HG02852 (cell line): ENCODE measurements around the gene CES5A.
"Not testable (repeated sequence)": the region's sequence is repeated elsewhere in the genome, so short reads cannot be mapped to it uniquely, and the experiment has no call there.

ENCODE experiments used
- ATAC-seq: cut with Tn5 transposase; IDR thresholded peaks from one replicate; pipeline ENCODE4 v1.9.1; 2021; ENCODE audit warnings: mild to moderate bottlenecking, moderate library complexity; ENCODE audit not compliant: unreplicated experiment

The CES5A gene

DNA sequence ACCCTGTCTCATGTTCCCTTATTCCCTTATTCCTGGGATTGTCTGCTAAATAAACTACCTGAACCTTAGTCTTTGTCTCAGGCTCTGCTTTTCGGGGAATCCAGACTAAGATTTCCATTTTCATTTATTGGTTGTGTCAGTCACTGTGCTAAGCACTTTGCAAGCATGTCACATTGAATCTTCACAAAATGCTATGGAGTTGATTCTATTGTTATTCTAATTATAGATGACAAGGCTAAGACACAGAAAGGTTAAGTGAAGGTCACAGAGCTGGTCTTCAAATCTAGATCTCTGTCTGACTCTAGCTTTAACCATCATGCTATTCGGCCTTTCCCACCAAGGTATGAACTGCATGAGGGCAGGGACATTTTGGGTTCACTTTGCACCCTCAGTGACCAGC is 13.4 kb upstream of the CES5A start:
- ATAC-seq = no peak

DNA sequence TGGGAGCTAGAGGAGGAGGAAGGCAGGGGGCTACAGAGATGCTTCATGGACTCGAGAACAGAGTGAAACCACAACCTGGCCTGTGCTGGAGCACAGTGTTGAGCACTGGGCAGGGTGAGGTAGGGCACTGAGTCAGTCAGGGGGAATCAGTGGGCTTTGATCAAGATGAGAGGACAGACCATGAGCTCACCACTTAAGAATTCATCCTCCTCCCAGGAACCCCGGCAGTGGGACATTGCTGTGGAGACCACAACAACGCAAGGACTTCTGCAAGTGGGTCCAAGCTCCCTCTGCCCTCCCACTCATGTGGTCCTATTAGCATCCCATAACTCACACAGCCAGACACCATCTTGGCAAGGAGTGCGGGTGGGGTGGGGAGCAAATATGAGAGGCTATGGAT is 1.7 kb upstream of the CES5A start:
- ATAC-seq = no peak

DNA sequence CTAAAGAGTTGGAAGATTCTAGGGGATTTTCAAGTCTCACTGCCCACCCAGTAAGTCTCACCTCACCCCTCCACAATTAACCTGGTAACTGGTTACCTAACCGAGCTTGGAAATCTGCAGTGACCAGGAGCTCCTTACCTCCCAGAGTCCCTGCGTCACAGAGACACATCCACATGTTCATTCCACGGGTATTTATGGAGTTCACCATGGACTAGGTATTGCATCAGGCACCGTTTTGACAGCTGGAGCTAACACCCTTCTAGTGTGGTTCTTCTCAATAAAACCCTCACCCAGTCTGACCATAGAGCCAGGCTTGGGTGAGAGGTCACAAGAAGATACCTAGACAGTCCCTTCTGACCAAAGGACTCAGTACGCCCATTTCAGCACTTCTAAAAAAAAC is 2.1 kb downstream of the CES5A start:
- ATAC-seq = no peak

DNA sequence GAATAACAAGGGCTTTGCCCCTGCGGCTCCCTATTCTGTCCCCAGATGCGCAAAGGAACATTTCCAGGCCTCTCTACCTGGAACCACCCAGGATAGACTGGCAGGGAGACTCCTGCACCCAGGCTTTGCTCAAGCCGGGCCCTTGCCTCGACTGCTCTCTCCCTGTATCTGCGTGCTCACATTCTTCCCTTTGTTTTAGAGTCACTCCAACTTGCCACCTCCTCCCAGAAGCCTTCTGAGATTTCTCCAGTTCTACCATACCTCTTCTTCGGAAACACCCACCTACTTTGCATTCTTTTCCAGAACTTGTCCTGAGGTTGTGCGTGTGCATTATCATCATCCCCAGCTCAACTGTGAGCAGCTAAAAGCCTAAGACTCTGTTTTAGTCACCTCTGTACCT is 3.0 kb downstream of the CES5A start:
- no peak for ATAC-seq

DNA sequence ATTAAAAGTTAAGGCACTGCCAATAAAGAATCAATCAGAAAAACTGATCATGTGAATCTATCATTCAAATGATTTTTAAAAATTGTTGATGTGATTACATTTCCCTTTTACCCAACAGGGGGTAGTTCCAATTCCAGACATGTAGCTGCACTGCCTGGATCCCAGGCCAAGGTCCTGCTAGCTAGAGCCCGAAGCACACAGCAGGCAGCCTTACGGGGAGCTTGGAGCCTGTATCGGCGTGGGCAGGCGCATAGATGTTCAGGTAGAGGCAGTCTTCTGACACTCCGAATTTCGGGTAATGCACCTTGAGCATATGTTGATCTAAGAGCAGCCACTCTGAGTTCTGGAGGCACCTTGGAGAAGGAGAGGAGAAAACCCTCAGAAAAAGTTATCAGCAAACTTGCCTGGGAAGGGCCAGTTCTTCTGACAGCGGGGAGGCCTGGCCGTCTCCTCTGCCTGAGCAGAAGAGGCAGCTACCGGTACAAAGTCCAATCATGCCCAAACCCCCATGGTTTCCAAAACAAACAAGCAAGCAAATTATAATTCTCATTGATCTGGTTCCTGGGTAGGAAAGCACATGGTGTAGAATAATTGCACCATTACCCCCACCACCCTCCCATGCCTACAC is 3.6 kb downstream of the CES5A start:
- no peak for ATAC-seq

DNA sequence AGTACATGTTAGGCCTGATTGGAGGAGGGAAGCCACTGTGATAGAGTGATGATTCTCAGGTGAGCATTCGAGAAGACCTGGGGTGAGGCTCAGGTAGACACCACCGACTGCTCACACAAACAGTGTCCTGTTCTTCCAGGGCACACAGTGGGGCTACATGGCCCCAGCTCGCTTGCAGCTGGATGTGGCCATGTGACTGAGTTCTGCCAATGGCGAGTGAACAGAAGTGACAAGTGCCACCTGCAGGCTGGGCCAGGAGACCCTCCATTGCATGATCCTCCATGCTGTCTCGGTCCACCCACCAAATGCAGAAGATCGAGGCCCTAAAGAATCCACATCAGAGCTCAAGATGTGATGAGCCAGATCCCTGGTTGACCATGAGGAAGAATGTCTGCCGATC is 6.2 kb downstream of the CES5A start:
- ATAC-seq = no peak

DNA sequence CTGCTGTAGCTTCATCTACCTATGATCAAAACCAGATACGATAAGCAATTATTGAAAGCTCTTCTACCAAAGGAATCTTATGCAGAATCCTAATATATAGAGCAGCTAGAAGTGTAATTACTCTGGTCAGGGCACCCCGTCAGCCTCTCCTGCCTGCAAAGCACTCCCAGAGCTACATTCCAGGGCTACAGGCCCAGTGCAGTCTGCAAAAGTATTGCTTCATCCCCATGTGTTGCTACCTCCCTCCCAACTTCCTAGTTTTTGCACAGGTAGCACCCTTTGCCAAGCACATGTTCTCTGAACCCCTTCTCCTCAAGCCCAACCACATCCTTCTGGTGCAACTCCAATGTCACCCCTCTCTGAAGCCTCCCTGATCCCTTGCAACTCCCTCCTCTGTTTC is 7.0 kb downstream of the CES5A start:
- no peak for ATAC-seq

DNA sequence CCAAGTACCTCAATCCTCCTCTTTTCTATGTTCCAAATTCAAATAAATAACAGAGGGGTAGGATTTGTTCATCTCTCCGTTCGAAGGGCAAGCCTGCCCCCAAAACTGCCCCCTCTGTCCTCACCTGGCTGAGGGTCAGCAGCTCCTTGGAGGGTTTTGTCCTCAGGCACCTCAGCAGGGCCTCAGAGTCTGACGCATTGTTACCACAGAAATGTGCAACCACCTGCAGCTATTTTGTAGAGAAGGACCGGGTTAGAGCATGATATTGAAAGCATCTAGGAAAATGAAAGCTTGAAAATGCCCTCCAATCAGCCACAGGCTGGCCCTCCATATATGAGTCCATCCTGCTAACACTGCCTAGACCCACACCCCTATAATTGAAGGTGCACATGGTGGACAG is 13.9 kb downstream of the CES5A start:
- ATAC-seq = no peak

DNA sequence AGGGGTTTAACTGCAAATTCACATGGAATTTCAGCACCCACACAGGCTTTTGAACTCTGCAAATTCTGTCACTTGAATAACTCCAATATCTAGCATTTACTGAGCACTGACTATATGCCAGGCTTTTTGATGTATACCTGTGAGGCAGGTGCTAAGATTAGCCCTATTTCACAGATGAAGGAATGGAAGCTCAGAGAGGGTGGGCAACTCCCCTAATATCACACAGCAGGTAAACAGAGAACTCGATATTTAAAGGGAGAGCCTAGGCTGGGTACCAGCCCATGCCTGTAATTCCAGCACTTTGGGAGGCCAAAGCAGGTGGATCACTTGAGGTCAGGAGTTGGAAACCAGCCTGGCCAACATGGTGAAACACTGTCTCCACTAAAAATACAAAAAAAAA is 17.5 kb downstream of the CES5A start:
- not testable (repeated sequence) for ATAC-seq

DNA sequence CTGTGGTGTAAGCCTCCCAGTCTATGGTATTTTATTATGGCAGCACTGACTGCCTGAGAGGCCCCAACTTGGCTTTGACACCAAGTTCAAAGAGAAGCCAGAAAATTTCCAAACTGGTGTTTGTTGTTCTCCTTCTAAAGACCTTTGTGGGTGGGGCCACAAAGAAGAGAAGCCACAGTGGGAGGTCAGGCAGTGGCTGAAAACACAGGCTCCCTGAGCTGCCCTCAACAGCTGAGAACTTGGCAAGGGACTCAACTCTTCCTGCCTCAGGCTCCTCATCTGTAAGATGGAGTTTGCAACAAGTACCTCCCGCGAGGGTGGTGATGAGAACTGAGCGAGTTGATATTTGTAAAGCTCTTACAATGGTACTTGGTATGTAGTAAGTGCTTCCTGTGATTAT is 18.2 kb downstream of the CES5A start:
- no peak for ATAC-seq

DNA sequence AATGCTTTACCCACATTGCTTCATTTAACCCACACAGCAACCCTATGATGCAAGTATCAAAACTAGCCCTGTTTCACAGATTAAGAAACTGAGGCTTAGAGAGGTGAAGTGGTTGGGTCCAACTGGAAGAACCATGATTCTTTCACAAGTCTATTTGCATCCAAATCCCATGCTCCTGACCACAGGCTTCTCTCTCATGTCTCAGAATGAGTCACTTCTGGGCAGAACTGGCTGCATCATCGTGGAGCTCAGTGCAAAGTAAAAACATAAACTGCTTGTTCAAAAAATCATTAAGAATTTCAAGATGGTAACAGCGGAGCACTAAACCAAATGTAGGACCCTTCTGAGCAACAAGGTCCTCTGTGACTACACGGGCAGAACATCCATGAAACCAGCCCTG is 22.1 kb downstream of the CES5A start:
- ATAC-seq = no peak

DNA sequence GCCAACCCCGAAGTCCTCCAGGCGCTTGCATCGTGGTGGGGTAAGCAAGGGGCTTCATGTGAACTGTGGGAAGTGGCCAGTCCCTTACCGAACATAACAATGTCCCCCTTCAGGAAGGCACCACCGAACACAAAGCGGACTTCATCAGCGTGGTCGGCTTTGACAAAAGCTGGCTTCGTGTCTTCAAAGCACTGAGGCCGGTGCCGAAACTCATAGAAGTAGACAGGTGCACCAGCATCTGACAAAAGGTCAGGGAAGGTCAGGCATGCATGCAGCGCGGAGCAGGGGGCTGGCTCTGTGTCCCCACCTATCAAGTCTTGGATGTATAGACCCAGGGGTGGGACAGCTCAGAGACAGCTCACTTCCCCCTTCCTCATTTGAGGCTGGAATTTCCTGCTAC is 25.6 kb downstream of the CES5A start:
- no peak for ATAC-seq

DNA sequence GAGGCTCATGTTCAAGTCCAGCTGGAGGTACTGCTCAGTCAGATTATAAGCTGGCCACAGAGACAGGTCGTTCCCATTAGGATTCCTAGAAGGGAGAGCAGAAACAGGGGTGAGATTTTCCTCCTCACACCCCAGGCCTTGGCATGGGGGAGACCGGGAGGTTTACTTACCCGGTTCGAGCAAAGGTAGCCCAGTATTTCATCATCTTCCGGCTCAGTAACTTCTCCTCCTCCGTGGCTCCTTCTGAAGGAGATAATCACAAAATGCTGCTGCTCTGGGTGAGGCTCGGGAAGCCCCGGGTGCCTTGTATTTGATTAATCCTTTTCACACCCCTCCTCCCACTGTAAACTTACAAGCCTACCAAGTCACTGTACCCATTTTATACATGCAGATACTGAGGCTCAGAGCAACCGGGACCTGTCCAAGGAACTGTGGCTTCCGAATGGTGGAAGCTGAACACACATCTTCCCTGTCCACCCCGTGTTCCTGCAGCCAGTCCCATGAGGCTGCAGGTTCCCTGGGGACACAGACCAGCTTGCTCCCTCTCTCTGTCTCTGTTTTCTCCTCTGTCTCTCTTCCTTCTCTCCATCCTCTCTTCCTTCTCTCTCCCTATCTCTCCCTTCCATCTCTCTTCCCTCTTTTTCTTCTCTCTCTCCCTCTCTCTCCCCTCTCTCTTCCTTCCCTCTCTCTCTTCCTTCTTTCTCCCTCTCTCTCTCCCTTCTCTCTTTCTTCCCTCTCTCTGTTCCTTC is 28.4 kb downstream of the CES5A start:
- no peak for ATAC-seq

DNA sequence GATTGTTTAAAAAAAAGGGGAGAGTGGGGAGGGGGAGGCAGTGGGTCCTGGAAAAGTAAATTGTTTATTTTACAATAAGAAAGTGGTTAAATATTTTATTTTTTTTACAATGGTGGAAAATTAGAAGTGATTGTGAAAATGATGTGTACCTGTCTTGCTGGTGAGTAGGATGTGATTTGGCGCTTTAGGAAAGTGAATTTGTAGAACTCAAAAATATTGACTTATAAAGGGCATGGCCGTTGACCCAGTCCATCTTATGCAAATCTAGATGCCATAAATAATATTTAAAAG is 32.1 kb downstream of the CES5A start:
- no peak for ATAC-seq

DNA sequence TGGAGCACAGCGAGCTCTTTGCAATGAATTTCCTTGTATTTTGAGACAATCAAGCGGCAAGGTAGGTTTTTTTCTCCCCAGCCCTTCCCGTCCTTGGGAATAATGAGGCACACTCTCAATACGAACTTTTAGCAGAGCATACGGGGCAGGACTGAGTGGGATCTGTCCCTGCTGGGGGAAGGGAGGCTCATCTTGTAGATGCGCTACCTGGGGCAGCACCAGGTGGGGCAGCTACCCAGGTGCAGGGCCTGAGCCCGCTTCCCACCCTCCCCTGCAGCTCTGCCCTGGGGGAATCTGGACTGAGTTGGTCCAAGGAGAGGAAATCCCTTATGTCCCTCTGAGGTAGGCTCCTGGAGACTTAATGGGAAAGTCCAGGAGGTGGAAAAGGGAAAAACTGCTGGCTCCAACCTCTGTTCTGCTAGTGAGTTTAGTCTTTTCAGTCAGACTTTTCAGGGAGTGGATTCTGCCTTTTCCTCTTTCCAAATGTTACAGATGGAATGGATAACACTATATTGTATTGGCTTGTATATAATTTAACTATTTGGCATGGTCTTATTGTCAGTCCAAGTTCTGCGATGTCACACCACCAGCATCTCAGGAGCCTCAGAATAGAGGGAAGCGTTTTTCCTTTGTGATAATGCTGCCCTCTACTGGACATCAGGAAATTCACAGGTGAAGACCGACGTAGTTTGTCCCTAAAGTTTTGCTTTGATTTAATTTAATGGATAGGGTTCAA is 32.6 kb downstream of the CES5A start:
- no peak for ATAC-seq

DNA sequence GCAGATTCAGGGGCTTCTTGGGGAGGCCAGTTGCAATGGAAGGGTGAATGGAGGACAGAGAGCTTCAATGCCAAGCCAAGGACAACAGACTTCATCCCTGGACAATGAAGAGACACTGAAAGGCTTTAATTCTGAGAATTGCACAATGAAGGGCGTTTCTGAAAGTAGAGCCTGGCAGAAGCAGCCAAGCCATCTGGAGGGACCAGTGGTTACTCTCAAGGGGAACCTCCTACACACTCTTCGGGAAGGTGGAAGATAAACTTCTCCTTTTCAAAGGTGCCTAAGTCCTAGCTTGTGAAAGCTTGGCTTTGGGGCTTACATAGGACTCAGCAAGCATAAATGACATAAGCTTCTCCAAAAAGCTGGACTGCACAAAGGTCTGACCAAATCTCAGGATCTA is 36.1 kb downstream of the CES5A start:
- ATAC-seq = no peak

DNA sequence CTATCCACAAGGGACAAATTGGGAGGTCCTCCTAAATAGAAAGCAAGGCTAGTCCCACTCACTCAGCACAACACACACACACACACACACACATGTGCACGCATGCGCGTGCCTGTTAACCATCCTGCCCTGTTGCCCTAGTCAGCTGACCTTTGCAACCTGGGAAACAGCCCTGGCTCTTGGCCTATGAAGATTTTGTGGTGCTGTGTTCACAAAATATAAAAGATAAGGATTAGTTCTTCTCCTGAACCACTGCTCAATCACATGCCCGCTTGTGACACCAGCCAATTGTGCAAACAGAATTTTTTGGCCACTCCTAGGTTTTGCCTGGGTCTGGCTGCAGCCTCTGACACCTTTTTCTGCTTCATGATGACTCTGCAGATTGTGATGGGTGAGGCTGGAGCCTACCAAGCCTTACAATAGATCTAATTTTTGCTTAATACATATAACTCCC is 39.0 kb downstream of the CES5A start:
- no peak for ATAC-seq

DNA sequence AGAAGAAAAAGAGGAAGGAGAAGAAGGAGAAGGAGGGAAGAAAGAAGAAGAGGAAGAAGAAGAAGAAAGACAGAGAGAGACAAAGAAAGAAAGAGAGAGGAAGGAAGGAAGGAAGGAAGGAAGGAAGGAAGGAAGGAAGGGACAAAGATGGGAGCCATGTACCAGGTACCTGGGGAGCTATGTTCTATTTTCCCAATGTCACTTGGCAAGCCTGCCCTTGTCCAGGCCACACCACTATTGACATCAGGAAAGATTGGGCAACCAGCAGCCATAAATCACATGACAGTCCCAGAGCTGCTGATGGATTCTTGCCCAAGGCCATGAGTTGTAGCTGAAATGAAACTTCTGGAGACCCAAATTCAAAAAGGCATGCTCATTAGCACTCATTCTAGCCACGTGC is 39.6 kb downstream of the CES5A start:
- ATAC-seq = no peak

DNA sequence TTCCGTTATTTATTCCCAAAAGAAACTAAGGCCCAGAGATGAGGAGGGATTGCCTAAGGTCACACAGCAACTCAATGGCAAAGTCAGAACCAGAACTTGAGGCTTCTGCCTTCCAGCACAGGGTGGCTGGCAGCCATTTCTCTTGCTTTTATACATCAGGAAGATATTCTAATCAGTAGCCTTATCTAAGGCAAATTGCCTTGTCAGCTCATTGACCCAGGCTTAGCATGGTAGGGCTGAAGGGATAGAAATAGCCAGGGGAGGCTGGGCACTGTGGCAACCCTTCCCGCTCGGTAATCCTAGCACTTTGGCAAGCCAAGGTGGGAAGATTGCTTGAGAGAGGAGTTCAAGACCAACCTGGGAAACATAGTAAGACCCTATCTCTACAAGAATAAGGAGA is 40.0 kb downstream of the CES5A start:
- ATAC-seq = not testable (repeated sequence)

DNA sequence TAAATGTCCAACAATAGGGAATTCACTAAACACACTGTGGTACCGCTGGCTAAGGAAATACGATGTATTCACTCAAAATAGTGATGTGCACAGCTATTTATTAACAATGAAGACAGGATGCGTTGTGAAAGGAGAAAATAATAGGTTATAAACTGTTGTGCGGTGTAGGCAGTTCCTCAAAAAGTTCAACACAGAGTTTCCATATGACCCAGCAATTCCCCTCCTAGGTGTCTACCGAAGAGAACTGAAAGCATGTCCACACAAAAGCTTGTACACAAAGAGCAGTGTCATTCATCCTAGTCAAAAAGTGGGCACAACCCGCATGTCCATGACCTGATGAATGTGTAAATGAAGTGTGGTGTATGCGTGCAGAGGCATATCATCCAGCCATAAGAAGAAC is 41.1 kb downstream of the CES5A start:
- ATAC-seq = peak; percentile 93

DNA sequence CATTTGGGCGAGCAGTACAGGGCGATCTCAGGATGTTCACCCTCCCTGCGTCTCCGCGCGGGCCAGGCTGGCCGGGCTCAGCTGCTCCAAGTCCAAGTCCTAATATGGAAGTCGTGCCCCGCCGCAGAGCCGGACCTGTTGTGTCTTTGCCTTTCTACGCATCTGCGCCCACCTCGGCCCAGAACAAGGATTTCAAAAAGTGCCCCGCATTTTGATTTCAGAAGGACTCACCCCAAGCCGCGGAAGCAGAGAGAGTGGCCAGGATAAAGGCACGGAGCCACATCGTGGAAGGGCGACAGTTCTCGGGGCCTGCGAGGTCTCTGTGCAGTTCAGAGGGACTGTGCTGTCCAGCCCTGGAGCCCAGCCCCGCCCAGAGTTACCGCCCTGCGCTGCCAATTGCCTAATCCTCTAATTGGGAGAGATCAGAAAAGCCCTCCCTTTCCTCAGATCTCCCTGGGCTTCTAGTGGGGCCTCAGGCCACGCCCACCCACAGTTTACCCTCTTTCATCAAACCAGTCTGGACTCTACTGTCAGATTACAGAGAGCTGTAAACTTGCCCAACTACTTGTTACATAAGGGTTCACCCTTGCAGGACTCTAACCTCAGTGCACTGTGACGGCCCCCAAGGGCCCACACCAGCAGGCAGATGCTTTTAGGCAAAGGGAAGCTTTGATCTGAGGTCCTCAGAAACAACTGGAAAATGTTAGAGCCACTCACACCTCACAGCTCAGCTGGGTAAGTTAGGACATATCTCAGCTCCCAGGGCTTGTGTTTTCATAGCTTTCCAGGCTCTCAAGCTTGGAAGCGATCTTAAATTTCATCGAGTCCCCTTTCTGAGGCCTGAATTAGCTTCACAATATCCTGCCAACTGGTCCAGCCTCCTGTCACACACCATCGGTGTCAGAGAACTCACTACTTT is 42.1 kb downstream of the CES5A start, which contains the start of gene CES1:
Gene CES1, minus strand, starts transcription at position 324 of the 919 bp plus-strand sequence. Its CDS starts 41 bp downstream, at position 283.
- ATAC-seq = no peak
